HG02678 (cell line): ENCODE data around the gene JOSD2.

Source experiments
- ATAC-seq: cut with Tn5 transposase; IDR thresholded peaks from one replicate; pipeline ENCODE4 v1.9.1; 2021; ENCODE audit warnings: mild to moderate bottlenecking, moderate library complexity; ENCODE audit not compliant: unreplicated experiment

JOSD2 gene

GRCh38 chr19:50457300-50457699, 53.7 kb downstream of the JOSD2 start:
- no peak for ATAC-seq
